GM12864 (cell line): Measurements from ENCODE around the gene SLC35A3.

Experiments used
- DNase-seq: peaks from one replicate; pipeline ENCODE4 v3.0.0-alpha.2; 2011; ENCODE audit warnings: low read depth
- H3K4me3 ChIP-seq: 2 replicates; pipeline ENCODE4 v1.5.1; 2011; ENCODE audit warnings: mild to moderate bottlenecking, low read depth, low read length, control low read depth
- CTCF ChIP-seq: IDR thresholded peaks from 2 replicates; pipeline ENCODE4 v1.5.1; 2011; ENCODE audit warnings: low read depth, mild to moderate bottlenecking, moderate library complexity, low read length, control low read depth, inconsistent platforms; ENCODE audit errors: missing control alignments

SLC35A3 gene

DNA sequence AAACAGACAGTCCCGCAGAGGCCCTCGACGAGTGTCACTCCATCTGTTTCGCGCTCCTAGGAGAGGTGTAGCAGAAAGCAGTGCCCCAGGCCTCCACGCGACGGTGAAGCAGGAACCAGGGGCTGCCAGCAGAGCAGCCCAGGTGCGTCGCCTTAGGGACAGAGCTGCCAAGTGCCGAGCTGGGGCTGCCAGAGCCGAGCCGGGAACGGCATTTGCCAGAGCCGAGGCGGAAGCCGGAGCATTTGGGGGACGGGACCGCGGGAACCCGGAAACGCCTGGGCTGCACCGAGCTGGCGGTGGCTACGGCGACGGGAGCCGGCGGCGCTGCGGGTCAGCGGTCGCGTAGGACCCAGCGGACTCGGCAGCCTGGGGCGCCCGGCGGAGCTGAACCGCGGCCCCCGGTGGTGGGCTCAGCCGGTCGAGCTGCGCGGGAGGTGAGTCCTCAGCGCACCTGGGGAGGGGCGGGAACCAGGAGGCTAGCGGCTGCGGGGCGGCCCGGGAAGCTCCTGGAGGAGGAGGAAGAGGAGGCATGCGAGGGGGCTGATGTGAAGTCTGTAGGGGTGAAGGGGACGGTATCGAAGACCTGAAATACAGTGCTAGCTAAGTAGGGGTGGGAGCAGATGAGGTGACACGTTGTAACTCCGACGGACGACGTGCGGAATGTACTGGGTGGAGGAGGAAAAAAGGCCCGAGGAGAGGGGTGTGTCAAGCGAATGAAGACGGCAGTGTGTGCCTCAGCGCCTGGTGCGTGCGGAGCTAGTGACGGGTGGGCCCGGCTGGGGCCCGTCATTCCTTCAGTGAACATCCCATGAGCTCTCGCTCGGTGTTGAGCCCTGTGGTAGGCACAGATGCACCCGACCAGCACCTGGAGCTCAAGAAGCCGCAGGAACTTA lies at the start of gene SLC35A3:
Gene SLC35A3, plus strand, starts transcription at position 268 of the 893 bp plus-strand sequence. CDS start 23,559 bp downstream, outside the sequence.
- DNase-seq, result peak; percentile 62
- no peak for TF ChIP-seq CTCF
- peak within 1 kb of the TSS; percentile 63 for H3K4me3 ChIP-seq

DNA sequence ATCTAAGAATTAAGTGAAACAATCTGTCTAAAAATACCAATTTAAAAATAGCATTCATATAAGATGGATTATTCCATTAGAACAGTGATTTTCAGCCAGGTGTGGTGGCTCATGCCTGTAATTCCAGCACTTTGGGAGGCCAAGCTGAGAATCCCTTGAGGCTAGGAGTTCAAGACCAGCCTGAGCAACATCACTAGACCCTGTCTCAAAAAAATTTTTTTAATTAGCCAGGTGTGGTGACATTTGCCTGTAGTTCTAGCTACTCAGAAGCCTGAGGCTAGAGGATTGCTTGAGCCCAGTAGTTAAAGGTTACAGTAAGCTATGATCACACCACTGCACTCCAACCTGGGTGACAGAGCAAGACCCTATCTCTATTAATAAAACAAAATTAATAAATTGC lies 35.0 kb upstream of the SLC35A3 start:
- TF ChIP-seq CTCF, result no peak

DNA sequence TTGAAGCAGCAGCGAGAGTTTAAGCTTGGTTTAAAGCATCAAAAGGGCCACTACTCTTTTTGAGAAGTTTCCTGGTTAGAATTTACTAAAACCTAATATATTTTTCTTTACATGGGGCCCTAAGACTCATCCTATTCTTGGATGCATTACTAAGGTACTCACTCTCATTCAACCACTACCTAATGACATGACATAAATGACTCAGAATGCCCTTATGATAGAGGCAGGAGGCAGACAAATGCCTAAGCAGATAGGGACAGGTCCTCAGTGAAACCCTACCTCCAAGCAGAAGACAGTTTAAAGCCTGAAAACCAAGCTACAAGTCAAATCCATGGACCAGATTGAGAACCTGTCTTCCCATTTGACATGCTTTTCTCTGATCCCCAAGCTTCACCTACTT lies 34.3 kb upstream of the SLC35A3 start:
- no peak for DNase-seq
- no peak overlapping the region for H3K4me3 ChIP-seq
- TF ChIP-seq CTCF, result no peak

More for the DNA sequence above, 35.0 kb upstream of the SLC35A3 start:
- H3K4me3 ChIP-seq, result no peak overlapping the region
- no peak for DNase-seq

DNA sequence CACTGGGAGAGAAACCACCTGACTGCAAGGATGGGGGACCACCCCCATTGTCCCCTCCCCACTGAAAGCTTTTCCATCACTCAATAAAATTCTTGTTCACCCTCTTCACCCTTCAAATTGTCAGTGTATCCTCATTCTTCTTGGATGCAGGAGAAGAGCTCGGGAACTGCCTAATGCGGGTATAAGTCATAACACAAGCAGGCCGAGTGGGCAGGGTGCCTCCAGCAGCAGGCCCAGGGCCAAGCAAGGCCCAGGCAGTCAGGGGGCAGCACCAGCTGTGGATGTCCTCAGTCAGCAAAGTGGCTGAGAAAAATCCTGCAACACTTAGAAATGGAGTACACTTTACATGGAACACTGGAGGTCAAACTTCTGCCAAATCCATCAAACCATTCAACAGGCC lies 33.7 kb upstream of the SLC35A3 start:
- DNase-seq, result no peak
- TF ChIP-seq CTCF, result no peak
- H3K4me3 ChIP-seq, result no peak overlapping the region

- TF ChIP-seq CTCF, result no peak
- H3K4me3 ChIP-seq, result no peak overlapping the region
- no peak for DNase-seq
These were observed 27.1 kb upstream of the SLC35A3 start for GRCh38 chr1:99942723-99943122.

DNA sequence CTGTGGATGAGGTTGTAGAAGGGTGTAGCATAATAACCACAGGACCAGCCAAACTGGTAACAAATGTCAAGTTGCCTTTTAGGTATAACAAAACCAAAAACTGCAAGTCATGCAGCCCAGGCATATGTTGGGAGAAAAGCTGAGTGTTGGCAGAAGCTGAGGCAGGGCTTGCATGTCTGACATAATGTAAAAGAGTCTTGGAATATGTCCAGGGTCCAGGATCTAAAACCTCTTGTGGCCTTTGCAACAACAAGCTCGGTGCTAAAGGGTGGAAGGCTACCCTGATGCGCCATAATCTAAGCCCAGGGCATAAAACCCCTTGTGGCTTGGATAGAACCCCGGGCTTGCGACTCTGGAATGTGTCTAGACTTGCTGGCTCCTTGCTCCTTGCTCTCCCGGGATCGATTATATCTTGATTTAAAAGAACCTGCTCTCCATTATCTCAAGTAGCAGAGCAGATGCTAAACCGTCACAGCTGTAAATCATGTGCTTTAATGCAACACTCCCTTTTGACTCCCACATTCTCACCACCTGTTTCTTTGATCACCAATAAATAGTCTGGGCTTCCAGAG lies 26.5 kb upstream of the SLC35A3 start:
- no peak for TF ChIP-seq CTCF
- no peak for DNase-seq

More for the DNA sequence above, 26.5 kb upstream of the SLC35A3 start:
- no peak overlapping the region for H3K4me3 ChIP-seq
